CD4-positive, alpha-beta T cell treated with Interleukin-12 subunit alpha and Interleukin-12 subunit beta, for 1 hour (primary cell): Measurements from ENCODE around the gene STAT6.
"Not testable (repeated sequence)": the region's sequence is repeated elsewhere in the genome, so short reads cannot be mapped to it uniquely, and the experiment has no call there.

Experiments
- DNase-seq: peaks from one replicate; pipeline ENCODE4 v3.0.0-alpha.2; 2020

STAT6 gene

GRCh38 chr12:57087010-57087690 is 24.0 kb downstream of the STAT6 start:
- DNase-seq = peak; percentile 92

GRCh38 chr12:57086493-57087009 is 24.6 kb downstream of the STAT6 start:
- peak; percentile 60 for DNase-seq

DNA sequence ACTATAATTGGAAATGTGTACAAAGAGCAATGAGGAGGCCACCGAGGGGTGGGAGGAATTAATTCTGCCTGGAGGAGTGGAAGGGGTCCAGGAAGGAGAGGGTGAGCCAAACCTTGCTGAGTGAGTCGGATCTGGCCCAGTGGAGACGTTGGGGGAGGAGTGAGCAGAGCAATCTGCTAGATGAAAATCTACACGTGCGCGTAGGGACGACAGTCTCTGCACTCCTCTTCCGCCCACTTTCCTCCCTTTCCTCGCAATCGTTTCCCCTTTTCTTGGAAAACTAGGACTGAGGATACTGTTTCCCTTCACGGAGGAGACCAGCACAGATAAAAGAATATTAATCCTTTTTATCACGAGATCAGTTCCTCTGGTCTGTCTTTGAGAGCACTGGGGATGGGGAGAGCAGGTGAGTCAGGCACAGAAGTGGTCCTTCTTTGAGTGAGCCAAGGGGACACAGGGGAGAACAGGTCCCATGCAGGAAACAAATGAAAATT is 25.1 kb downstream of the STAT6 start:
- no peak for DNase-seq

- no peak for DNase-seq
These were observed 30.3 kb downstream of the STAT6 start for GRCh38 chr12:57080855-57081254.

DNA sequence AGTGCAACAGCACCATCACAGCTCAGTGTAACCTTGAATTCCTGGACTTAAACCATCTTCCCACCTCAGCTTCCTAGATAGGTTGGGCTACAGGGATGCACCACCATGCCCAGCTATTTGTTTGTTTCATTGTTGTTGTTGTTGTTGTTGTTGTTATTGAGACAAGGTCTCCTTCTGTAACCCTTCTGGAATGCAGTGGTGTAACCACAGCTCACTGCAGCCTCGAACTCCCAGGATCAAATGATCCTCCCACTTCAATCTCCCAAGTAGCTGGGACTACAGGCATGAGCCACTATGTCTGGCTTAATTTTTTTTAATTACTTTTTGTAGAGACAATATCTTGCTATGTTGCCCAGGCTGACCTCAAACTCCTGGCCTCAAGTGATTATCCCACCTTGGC is 31.3 kb downstream of the STAT6 start:
- DNase-seq = no peak

- DNase-seq = peak; percentile 99
These were observed 32.4 kb downstream of the STAT6 start, which contains the start of gene NEMP1 for GRCh38 chr12:57078519-57079404. TSS of gene NEMP1 (minus strand) at chr12:57078791. CDS start at chr12:57078745, 46 bp downstream.

GRCh38 chr12:57073566-57074450 is 37.4 kb downstream of the STAT6 start:
- DNase-seq = not testable (repeated sequence)

- DNase-seq = no peak
These were observed 38.5 kb downstream of the STAT6 start for GRCh38 chr12:57072661-57073060.

- DNase-seq = peak; percentile 85
These were observed 41.6 kb downstream of the STAT6 start for GRCh38 chr12:57069523-57069922.

DNA sequence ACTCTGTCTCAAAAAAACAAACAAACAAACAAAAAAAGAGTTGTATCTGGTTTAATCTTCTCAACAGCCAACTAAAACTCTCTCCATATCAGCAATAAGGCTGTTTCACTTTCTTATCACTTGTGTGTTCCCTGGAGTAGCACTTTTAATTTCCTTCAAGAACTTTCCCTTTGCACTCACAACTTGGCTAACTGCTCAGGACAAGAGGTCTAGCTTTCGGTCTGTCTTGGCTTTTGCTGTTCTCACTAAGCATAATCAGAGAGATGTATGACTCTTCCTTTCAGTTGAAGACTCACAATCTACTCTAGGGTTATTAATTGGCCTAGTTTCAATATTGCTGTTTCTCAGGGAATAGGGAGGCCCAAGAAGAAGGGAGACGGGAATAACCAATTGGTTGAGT is 44.9 kb downstream of the STAT6 start:
- no peak for DNase-seq

DNA sequence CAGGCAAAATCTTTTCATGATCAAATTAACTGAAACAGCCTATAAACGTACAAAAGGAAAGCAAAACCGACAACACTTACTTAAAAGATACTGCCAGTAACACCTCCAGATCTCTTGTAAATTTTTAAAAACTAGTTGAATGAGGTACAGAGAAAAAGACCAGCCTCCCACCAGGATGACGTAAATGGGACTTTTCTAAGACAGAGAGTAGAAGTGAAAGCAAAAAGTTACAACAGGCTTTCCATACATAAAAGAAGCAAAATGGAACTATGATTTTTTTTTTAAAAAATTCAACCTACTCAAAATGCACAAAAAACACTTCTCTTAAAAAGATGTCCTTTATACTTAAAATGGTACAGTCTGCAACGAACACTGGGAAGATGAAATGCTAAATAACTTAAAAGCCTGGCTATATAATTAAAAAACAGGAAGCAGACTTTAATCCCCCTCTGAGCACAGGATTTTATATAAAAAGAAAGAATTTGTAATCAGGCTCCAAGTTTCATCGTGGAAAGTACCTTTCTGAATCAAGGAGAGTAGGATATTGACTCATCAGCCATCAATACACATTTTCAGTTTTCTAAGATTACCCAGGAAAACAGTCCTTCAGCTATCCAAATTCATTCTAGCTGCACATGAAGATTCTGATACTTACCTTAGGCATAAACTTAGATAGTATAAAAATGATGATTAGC is 47.0 kb downstream of the STAT6 start:
- peak; percentile 84 for DNase-seq

DNA sequence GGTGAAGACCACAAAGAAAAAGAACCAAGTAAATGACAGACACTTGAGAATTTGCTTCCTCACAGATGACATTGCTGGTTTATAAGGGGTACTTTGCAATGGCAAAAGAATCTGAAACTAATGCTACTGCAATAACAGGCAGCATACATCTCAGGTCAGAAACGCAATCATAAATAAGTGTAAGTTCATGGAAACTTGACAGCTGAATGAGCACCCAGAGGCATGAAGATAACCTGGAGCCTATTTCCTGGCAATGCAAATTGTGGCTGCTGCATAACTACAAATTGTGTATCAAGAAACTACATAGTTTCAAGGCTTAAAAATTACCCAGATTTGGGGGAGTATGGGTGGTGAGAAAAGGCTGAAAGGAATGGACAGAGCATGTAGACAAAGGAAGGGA is 52.7 kb downstream of the STAT6 start:
- DNase-seq = no peak

- DNase-seq = no peak
These were observed 54.0 kb downstream of the STAT6 start for GRCh38 chr12:57057067-57057751.

- DNase-seq = no peak
These were observed 55.3 kb downstream of the STAT6 start for GRCh38 chr12:57055824-57056223.

- DNase-seq = not testable (repeated sequence)
These were observed 57.3 kb downstream of the STAT6 start for GRCh38 chr12:57053901-57054300.

DNA sequence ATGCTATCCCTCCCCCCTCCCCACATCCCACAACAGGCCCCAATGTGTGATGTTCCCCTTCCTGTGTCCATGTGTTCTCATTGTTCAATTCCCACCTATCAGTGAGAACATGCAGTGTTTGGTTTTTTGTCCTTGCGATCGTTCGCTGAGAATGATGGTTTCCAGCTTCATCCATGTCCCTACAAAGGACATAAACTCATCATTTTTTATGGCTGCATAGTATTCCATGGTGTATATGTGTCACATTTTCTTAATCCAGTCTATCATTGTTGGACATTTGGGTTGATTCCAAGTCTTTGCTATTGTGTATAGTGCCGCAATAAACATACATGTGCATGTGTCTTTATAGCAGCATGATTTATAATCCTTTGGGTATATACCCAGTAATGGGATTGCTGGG is 58.0 kb downstream of the STAT6 start:
- not testable (repeated sequence) for DNase-seq

DNA sequence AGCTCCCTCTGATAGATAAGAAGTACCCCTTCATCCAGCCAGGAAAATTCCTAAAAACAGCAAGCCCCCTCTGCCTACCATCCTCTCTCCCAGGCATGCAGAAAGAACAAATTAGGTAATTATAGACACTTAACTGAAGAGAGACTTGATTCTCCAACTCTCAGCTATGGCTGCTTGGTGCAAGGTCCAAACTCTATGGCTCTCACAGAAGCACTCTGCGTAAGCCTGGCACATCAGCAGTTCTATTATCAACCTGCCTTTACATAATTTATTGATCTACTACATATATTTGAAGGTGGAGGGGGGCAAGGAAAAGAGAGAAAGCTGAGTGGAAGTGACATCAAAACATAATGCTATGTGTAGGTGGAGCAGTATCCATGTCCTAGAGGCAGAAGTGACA is 60.2 kb downstream of the STAT6 start:
- no peak for DNase-seq

- no peak for DNase-seq
These were observed 61.3 kb downstream of the STAT6 start, which contains the start of gene MYO1A for GRCh38 chr12:57049890-57050289. TSS of gene MYO1A (minus strand) at chr12:57050129. CDS start at chr12:57048323, 1,806 bp downstream.

- DNase-seq = no peak
These were observed 62.1 kb downstream of the STAT6 start for GRCh38 chr12:57049119-57049446.

GRCh38 chr12:57048423-57049118 is 62.6 kb downstream of the STAT6 start:
- no peak for DNase-seq

- no peak for DNase-seq
These were observed 63.2 kb downstream of the STAT6 start for GRCh38 chr12:57047981-57048380.
